PC-3 (cell line): ENCODE measurements around the gene TRAPPC8. TPM values are rescaled to one million over a fixed set of nuclear protein-coding genes. Genes with fewer than 3 reads are reported as not detected.

Experiments used
- ATAC-seq: fragments of 200-7000 bp; cut with Tn5 transposase; 2 replicates; pipeline ENCODE4 v1.9.1; 2020; ENCODE audit warnings: mild to moderate bottlenecking, moderate library complexity
- BruUV-seq: library from RNA; stranded (reverse); fragments of 400-500 nt; replicated peaks from 2 replicates; lab custom pipeline; 2021; lab: Mats Ljungman, UMichigan
- CTCF ChIA-PET: fragments of 300-600 bp; sonication (Branson Sonifier 250); formaldehyde crosslinking; loops from one replicate; lab custom pipeline; 2022; ENCODE audit warnings: antibody characterized with exemption; lab: Charles Lee
- POLR2A ChIA-PET: fragments of 300-600 bp; sonication (Branson Sonifier 250); formaldehyde crosslinking; loops from one replicate; lab custom pipeline; 2022; ENCODE audit warnings: antibody characterized with exemption; ENCODE audit not compliant: unreplicated experiment; lab: Charles Lee
- DNase-seq: peaks from one replicate; pipeline ENCODE4 v3.0.0-alpha.2; 2015
- H2AFZ ChIP-seq: fragments of 300-600 bp; sonication (generic); 2 replicates; pipeline ENCODE4 v1.6.0; 2016; ENCODE audit warnings: antibody characterized with exemption, low read length
- H3F3A ChIP-seq: fragments of 300-600 bp; sonication (generic); one replicate; pipeline ENCODE4 v1.6.0; 2017; ENCODE audit warnings: antibody characterized with exemption, low read length, control low read depth, mild to moderate bottlenecking; ENCODE audit not compliant: unreplicated experiment
- H3K27ac ChIP-seq: fragments of 300-600 bp; sonication (generic); 2 replicates; pipeline ENCODE4 v1.5.1; 2016; ENCODE audit warnings: mild to moderate bottlenecking, low read length
- H3K27me3 ChIP-seq: fragments of 300-600 bp; sonication (generic); 2 replicates; pipeline ENCODE4 v1.6.1; 2016; ENCODE audit warnings: low read length, mixed read lengths
- H3K36me3 ChIP-seq: fragments of 300-600 bp; sonication (generic); 2 replicates; pipeline ENCODE4 v1.6.1; 2016; ENCODE audit warnings: low read depth, mixed run types, low read length, mixed read lengths
- H3K4me1 ChIP-seq: fragments of 300-600 bp; sonication (generic); 2 replicates; pipeline ENCODE4 v1.5.1; 2016; ENCODE audit warnings: low read length; ENCODE audit not compliant: insufficient read depth
- H3K4me2 ChIP-seq: fragments of 300-600 bp; sonication (generic); 2 replicates; pipeline ENCODE4 v1.6.0; 2016; ENCODE audit warnings: low read length
- H3K4me3 ChIP-seq: fragments of 300-600 bp; sonication (generic); 2 replicates; pipeline ENCODE4 v1.5.1; 2016; ENCODE audit warnings: mild to moderate bottlenecking, low read length, mixed read lengths
- H3K79me2 ChIP-seq: fragments of 300-600 bp; sonication (generic); 2 replicates; pipeline ENCODE4 v1.6.1; 2017; ENCODE audit warnings: low read length, mixed read lengths
- H3K9ac ChIP-seq: fragments of 300-600 bp; sonication (generic); 2 replicates; pipeline ENCODE4 v1.6.0; 2016; ENCODE audit warnings: mild to moderate bottlenecking, low read length
- H3K9me2 ChIP-seq: fragments of 300-600 bp; sonication (generic); replicated peaks from 2 replicates; pipeline ENCODE4 v1.6.1; 2016; ENCODE audit warnings: mixed run types, low read length, mixed read lengths
- H3K9me3 ChIP-seq: fragments of 300-600 bp; sonication (generic); 2 replicates; pipeline ENCODE4 v1.6.1; 2016; ENCODE audit warnings: low read length, mixed read lengths
- H4K20me1 ChIP-seq: fragments of 300-600 bp; sonication (generic); 2 replicates; pipeline ENCODE4 v1.6.1; 2016; ENCODE audit warnings: low read length, mixed read lengths
- CTCF ChIP-seq: fragments of 300-600 bp; sonication (generic); conservative IDR thresholded peaks from 2 replicates; pipeline ENCODE4 v1.5.1; 2017; ENCODE audit warnings: antibody characterized with exemption, low read depth, mild to moderate bottlenecking, low read length
- EZH2 ChIP-seq: fragments of 300-600 bp; sonication (generic); IDR thresholded peaks from one replicate; pipeline ENCODE4 v1.6.1; 2017; ENCODE audit warnings: antibody characterized with exemption, mild to moderate bottlenecking, low read length; ENCODE audit not compliant: unreplicated experiment
- EZH2phosphoT487 ChIP-seq: fragments of 300-600 bp; sonication (generic); IDR thresholded peaks from 2 replicates; pipeline ENCODE4 v1.6.1; 2018; ENCODE audit warnings: mild to moderate bottlenecking, antibody characterized with exemption, low read length, borderline replicate concordance
- intact Hi-C: fragments of 100-400 bp; cut with micrococcal nuclease; formaldehyde crosslinking; loops from 2 replicates; pipeline ENCODE4 v1.9.0; 2023
- total RNA-seq: library from RNA; depleted of rRNA; stranded (reverse); fragments of >200 nt; gene quantifications from 2 replicates; pipeline ENCODE4 v1.2.3, GENCODE V29; 2014

The TRAPPC8 gene
- total RNA-seq, 1 experiment from 2014 or later = 10.2 TPM

- Histone ChIP-seq H3K79me2 (no peaks in the 10 kb centered on the region), H3K4me2 (no peak overlapping the region), H3K9me2 (no peaks in the 10 kb centered on the region), H3K27me3 (no peaks in the 10 kb centered on the region), H3K4me1 (no peaks in the 10 kb centered on the region), H3K4me3 (no peak overlapping the region), H3F3A (no peaks in the 10 kb centered on the region), H2AFZ (no peak overlapping the region), H3K9me3 (no peaks in the 10 kb centered on the region), H3K36me3 (no peaks in the 10 kb centered on the region), H4K20me1 (no peaks in the 10 kb centered on the region), H3K27ac (no peak overlapping the region), H3K9ac (no peak overlapping the region)
- BruUV-seq = no TSS peak
- intact Hi-C loops = no loop called here
- no peak for ATAC-seq
- CTCF ChIA-PET = no interaction called here
- POLR2A ChIA-PET = no interaction called here
- no peak for TF ChIP-seq EZH2
- no peak for TF ChIP-seq EZH2phosphoT487
- TF ChIP-seq CTCF = no peak
- no peak for DNase-seq
These were observed 147.2 kb downstream of the TRAPPC8 start for GRCh38 chr18:31795747-31796146.

- Histone ChIP-seq H2AFZ (no peak overlapping the region), H3K9me2 (no peaks in the 10 kb centered on the region), H3K9ac (no peak overlapping the region), H3K4me2 (no peak overlapping the region), H3K4me3 (no peak overlapping the region), H3F3A (no peaks in the 10 kb centered on the region), H3K36me3 (no peaks in the 10 kb centered on the region), H3K79me2 (no peaks in the 10 kb centered on the region), H3K9me3 (no peaks in the 10 kb centered on the region), H3K27ac (no peak overlapping the region), H3K4me1 (no peaks in the 10 kb centered on the region), H3K27me3 (no peaks in the 10 kb centered on the region), H4K20me1 (no peaks in the 10 kb centered on the region)
- POLR2A ChIA-PET = no interaction called here
- no TSS peak for BruUV-seq
- intact Hi-C loops = no loop called here
- TF ChIP-seq EZH2phosphoT487 (no peak), CTCF (no peak), EZH2 (no peak)
- DNase-seq (no peak), ATAC-seq (no peak)
- CTCF ChIA-PET = no interaction called here
These were observed 149.4 kb downstream of the TRAPPC8 start for GRCh38 chr18:31793531-31793930.

- Histone ChIP-seq H3K79me2 (no peaks in the 10 kb centered on the region), H3K36me3 (no peaks in the 10 kb centered on the region), H3K27me3 (no peaks in the 10 kb centered on the region), H3F3A (no peaks in the 10 kb centered on the region), H3K9me2 (no peaks in the 10 kb centered on the region), H2AFZ (no peak overlapping the region), H4K20me1 (no peaks in the 10 kb centered on the region), H3K9me3 (no peaks in the 10 kb centered on the region), H3K27ac (no peak overlapping the region), H3K9ac (no peak overlapping the region), H3K4me3 (no peak overlapping the region), H3K4me2 (no peak overlapping the region), H3K4me1 (no peaks in the 10 kb centered on the region)
- ChIA-PET CTCF (no interaction called here), POLR2A (no interaction called here)
- ATAC-seq (no peak), DNase-seq (no peak)
- intact Hi-C loops = no loop called here
- TF ChIP-seq EZH2phosphoT487 (no peak), CTCF (no peak), EZH2 (no peak)
- no TSS peak for BruUV-seq
These were observed 150.4 kb downstream of the TRAPPC8 start for GRCh38 chr18:31792580-31792911.
